Neural progenitor cell (in vitro differentiated cells): ENCODE results near the gene MAVS. TPM values are rescaled to one million over a fixed set of nuclear protein-coding genes. Genes with fewer than 3 reads are reported as not detected.

ENCODE experiments used
- DNase-seq: peaks from one replicate; pipeline ENCODE4 v3.0.0-alpha.2; 2016; ENCODE audit warnings: low spot score
- H2AFZ ChIP-seq: fragments of 200-600 bp; sonication (generic); replicated peaks from 2 replicates; pipeline ENCODE4 v1.6.1; 2016; ENCODE audit warnings: antibody characterized with exemption
- H3F3A ChIP-seq: fragments of 200-600 bp; sonication (generic); 2 replicates; pipeline ENCODE4 v1.6.1; 2016; ENCODE audit warnings: antibody characterized with exemption, low read depth
- H3K27ac ChIP-seq: fragments of 200-600 bp; sonication (generic); 2 replicates; pipeline ENCODE4 v1.5.1; 2016; ENCODE audit warnings: mild to moderate bottlenecking
- H3K27me3 ChIP-seq: fragments of 200-600 bp; sonication (generic); 2 replicates; pipeline ENCODE4 v1.6.1; 2016; ENCODE audit warnings: mild to moderate bottlenecking, moderate library complexity
- H3K36me3 ChIP-seq: fragments of 200-600 bp; sonication (generic); 2 replicates; pipeline ENCODE4 v1.5.1; 2016
- H3K4me1 ChIP-seq: fragments of 200-600 bp; sonication (generic); 2 replicates; pipeline ENCODE4 v1.6.1; 2016; ENCODE audit warnings: mixed run types
- H3K4me2 ChIP-seq: fragments of 200-600 bp; sonication (generic); 2 replicates; pipeline ENCODE4 v1.6.1; 2016
- H3K4me3 ChIP-seq: fragments of 200-600 bp; sonication (generic); 2 replicates; pipeline ENCODE4 v1.5.1; 2016
- H3K79me2 ChIP-seq: fragments of 200-600 bp; sonication (generic); 2 replicates; pipeline ENCODE4 v1.6.1; 2016; ENCODE audit warnings: low read depth
- H3K9ac ChIP-seq: fragments of 200-600 bp; sonication (generic); 2 replicates; pipeline ENCODE4 v1.6.1; 2016
- H3K9me3 ChIP-seq: fragments of 200-600 bp; sonication (generic); 2 replicates; pipeline ENCODE4 v1.5.1; 2016; ENCODE audit warnings: low read depth
- H4K20me1 ChIP-seq: fragments of 200-600 bp; sonication (generic); 2 replicates; pipeline ENCODE4 v1.6.1; 2016; ENCODE audit warnings: low read depth
- H3K27ac Mint-ChIP-seq: 3 replicates; pipeline ENCODE4 v1.8.0; 2021; ENCODE audit warnings: mixed read lengths
- H3K27me3 Mint-ChIP-seq: 2 replicates; pipeline ENCODE4 v1.8.0; 2022; ENCODE audit warnings: low read depth, mild to moderate bottlenecking, inconsistent platforms, moderate library complexity, mixed read lengths; ENCODE audit not compliant: insufficient read depth
- H3K36me3 Mint-ChIP-seq: 3 replicates; pipeline ENCODE4 v1.8.0; 2021; ENCODE audit warnings: mixed read lengths
- H3K4me1 Mint-ChIP-seq: 3 replicates; pipeline ENCODE4 v1.8.0; 2021; ENCODE audit warnings: mixed read lengths
- H3K4me3 Mint-ChIP-seq: 3 replicates; pipeline ENCODE4 v1.8.0; 2021; ENCODE audit warnings: mild to moderate bottlenecking, moderate library complexity, mixed read lengths
- H3K9me3 Mint-ChIP-seq: 3 replicates; pipeline ENCODE4 v1.8.0; 2020; ENCODE audit warnings: mixed read lengths
- EZH2 ChIP-seq: fragments of 200-600 bp; sonication (generic); IDR thresholded peaks from 2 replicates; pipeline ENCODE4 v1.6.1; 2017; ENCODE audit warnings: antibody characterized with exemption, mild to moderate bottlenecking, moderate library complexity
- EZH2phosphoT487 ChIP-seq: fragments of 200-600 bp; sonication (generic); IDR thresholded peaks from 2 replicates; pipeline ENCODE4 v1.6.1; 2017; ENCODE audit warnings: antibody characterized with exemption
- total RNA-seq: library from RNA; depleted of rRNA; stranded (reverse); fragments of >200 nt; gene quantifications from 2 replicates; pipeline ENCODE4 v1.2.3, GENCODE V29; 2015; ENCODE audit warnings: low replicate concordance
- TF ChIP-seq, protein P1 (sequence below): fragments of 200-600 bp; sonication (generic); IDR thresholded peaks from 2 replicates; pipeline ENCODE4 v1.5.1; 2017; ENCODE audit warnings: antibody characterized with exemption, mild to moderate bottlenecking

Gene MAVS
- total RNA-seq, 1 donor from 2014 or later: 14.1 TPM

DNA sequence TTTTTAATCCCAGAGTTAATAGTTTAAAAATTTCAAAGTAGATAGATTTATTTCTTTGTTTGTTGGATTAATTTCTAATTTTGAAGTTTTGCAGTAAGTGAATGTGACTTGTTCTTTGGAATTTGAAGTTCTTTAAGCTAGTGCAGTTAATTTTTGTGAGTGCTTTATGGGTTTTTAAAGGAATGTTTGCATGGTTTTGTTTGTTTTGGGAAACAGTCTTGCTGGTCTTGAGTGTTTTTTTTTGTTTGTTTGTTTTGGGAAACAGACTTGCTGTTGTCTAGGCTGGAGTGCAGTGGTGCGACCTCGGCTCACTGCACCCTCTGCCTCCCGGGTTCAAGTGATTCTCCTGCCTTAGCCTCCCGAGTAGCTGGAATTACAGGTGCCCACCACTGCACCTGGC lies 52.0 kb downstream of the MAVS start:
- Histone ChIP-seq H3K4me1 (no peaks in the 10 kb centered on the region), H3K27ac (no peak overlapping the region), H3F3A (peaks cover 2% of the 10 kb centered on the region), H4K20me1 (peaks cover 100% of the 10 kb centered on the region), H3K9ac (no peak overlapping the region), H3K4me3 (no peak overlapping the region), H3K36me3 (no peaks in the 10 kb centered on the region), H3K4me2 (no peak overlapping the region), H3K27me3 (no peaks in the 10 kb centered on the region), H3K79me2 (peaks cover 100% of the 10 kb centered on the region), H2AFZ (no peak overlapping the region), H3K9me3 (no peaks in the 10 kb centered on the region)
- H3K27ac Mint-ChIP-seq: no peak overlapping the region
- H3K27me3 Mint-ChIP-seq: peaks cover 5% of the 10 kb centered on the region
- no peak for DNase-seq
- H3K9me3 Mint-ChIP-seq: peaks cover 2% of the 10 kb centered on the region
- H3K4me3 Mint-ChIP-seq: no peak overlapping the region
- peaks cover 9% of the 10 kb centered on the region for H3K4me1 Mint-ChIP-seq
- no peak for TF ChIP-seq EZH2phosphoT487
- TF ChIP-seq, protein P1, sequence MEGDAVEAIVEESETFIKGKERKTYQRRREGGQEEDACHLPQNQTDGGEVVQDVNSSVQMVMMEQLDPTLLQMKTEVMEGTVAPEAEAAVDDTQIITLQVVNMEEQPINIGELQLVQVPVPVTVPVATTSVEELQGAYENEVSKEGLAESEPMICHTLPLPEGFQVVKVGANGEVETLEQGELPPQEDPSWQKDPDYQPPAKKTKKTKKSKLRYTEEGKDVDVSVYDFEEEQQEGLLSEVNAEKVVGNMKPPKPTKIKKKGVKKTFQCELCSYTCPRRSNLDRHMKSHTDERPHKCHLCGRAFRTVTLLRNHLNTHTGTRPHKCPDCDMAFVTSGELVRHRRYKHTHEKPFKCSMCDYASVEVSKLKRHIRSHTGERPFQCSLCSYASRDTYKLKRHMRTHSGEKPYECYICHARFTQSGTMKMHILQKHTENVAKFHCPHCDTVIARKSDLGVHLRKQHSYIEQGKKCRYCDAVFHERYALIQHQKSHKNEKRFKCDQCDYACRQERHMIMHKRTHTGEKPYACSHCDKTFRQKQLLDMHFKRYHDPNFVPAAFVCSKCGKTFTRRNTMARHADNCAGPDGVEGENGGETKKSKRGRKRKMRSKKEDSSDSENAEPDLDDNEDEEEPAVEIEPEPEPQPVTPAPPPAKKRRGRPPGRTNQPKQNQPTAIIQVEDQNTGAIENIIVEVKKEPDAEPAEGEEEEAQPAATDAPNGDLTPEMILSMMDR: no peak
- no peak for TF ChIP-seq EZH2
- peaks cover 26% of the 10 kb centered on the region for H3K36me3 Mint-ChIP-seq

DNA sequence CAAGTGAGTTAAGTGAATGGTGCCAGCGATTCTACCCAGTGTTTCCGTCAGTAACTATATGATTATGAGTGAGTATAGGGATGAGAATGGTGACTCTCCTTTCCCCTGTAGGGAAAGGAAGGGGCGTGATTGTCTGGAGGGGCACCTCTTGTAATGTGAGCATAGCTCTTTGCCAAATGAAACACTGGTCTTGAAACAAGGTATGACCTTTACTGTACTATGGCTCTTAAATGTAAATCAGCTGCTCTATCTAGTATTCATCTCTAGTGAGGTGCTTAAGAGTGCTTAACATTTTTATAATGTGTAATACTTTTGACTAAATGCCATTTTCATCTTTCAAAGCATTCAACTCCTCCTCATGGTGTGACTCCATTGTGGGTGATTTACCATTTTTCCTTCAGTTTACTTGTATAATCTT lies 53.6 kb downstream of the MAVS start:
- Histone ChIP-seq H3K4me3 (no peak overlapping the region), H3K79me2 (peaks cover 100% of the 10 kb centered on the region), H2AFZ (no peak overlapping the region), H3K27ac (no peak overlapping the region), H3K4me1 (no peaks in the 10 kb centered on the region), H3K9me3 (no peaks in the 10 kb centered on the region), H3K27me3 (no peaks in the 10 kb centered on the region), H3K9ac (no peak overlapping the region), H4K20me1 (peaks cover 100% of the 10 kb centered on the region), H3K4me2 (no peak overlapping the region), H3K36me3 (no peaks in the 10 kb centered on the region), H3F3A (peaks cover 2% of the 10 kb centered on the region)
- Mint-ChIP-seq H3K4me3 (no peak overlapping the region), H3K4me1 (peaks cover 17% of the 10 kb centered on the region), H3K27me3 (peaks cover 5% of the 10 kb centered on the region), H3K36me3 (peaks cover 27% of the 10 kb centered on the region), H3K27ac (no peak overlapping the region), H3K9me3 (no peaks in the 10 kb centered on the region)
- DNase-seq: no peak
- TF ChIP-seq, protein P1: no peak
- no peak for TF ChIP-seq EZH2phosphoT487
- TF ChIP-seq EZH2: no peak

DNA sequence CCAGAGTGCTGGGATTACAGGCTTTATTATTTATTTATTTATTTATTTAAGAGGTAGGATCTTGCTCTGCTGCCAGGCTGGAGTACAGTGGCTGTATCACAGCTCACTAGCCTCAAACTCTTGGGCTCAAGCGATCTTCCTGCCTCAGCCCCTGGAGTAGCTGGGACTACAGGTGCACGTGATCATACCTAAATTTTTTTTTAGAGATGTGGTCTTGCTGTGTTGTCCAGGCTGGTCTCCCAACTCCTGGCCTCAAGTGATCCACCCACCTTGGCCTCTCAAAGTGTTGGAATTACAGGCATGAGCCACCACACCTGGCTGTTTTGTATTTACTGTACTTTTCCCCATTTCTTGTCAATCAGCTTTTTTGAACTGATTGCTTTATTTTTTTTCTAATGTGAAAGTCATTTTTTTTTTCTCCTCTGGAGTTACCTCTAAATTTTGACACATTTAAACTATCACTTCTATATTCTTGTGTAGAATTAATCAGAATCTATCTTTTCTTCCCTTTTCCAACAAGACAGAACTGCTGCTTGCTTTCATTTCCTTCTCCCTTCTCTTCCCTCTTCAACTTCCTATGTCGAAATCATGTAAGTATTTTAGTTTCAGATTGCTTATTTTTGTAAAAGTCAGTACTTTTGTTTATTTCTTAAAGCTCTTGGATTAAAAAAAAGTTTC lies 54.5 kb downstream of the MAVS start:
- Histone ChIP-seq H3K27me3 (no peaks in the 10 kb centered on the region), H4K20me1 (peaks cover 100% of the 10 kb centered on the region), H3K36me3 (no peaks in the 10 kb centered on the region), H3K4me1 (no peaks in the 10 kb centered on the region), H3K4me3 (no peak overlapping the region), H3K79me2 (peaks cover 100% of the 10 kb centered on the region), H3K27ac (no peak overlapping the region), H2AFZ (no peak overlapping the region), H3K9me3 (no peaks in the 10 kb centered on the region), H3K9ac (no peak overlapping the region), H3F3A (peaks cover 2% of the 10 kb centered on the region), H3K4me2 (no peak overlapping the region)
- Mint-ChIP-seq H3K4me3 (no peak overlapping the region), H3K36me3 (peaks cover 23% of the 10 kb centered on the region), H3K9me3 (no peaks in the 10 kb centered on the region), H3K4me1 (peaks cover 17% of the 10 kb centered on the region), H3K27ac (no peak overlapping the region), H3K27me3 (peaks cover 5% of the 10 kb centered on the region)
- TF ChIP-seq EZH2phosphoT487 (no peak), EZH2 (no peak)
- TF ChIP-seq, protein P1: no peak
- DNase-seq: no peak
